AG09319 (cell line): ENCODE measurements around the gene SEMA3F.

Source experiments
- DNase-seq: peaks from one replicate; pipeline ENCODE4 v3.0.0-alpha.2; 2010; ENCODE audit warnings: low read depth; ENCODE audit errors: extremely low read depth
- CTCF ChIP-seq: IDR thresholded peaks from 2 replicates; pipeline ENCODE4 v1.5.1; 2011; ENCODE audit warnings: low read depth, mild to moderate bottlenecking, inconsistent platforms, low read length, moderate library complexity

SEMA3F gene

GRCh38 chr3:50217681-50218080, 62.6 kb downstream of the SEMA3F start:
- no peak for DNase-seq
- TF ChIP-seq CTCF, result no peak

DNA sequence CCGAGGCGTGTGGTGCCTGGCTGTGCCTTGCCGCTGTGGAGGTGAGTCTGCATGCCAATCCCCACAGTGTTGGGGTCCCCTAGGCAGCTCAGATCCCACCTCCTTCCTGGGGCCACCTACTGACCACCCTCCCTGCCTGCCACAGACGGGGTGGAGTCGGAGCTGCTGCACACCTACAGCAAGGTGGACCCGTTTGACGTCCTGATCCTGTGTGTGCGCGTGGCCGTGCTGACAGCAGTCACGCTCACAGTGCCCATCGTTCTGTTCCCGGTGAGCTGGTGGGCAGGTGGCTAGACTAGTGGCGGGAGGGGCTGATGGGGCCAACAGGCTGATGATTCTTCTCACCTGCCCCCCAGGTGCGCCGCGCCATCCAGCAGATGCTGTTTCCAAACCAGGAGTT, 63.3 kb downstream of the SEMA3F start:
- TF ChIP-seq CTCF, result no peak
- DNase-seq, result no peak

GRCh38 chr3:50219285-50219684, 64.2 kb downstream of the SEMA3F start:
- TF ChIP-seq CTCF, result no peak
- no peak for DNase-seq

- no peak for DNase-seq
- no peak for TF ChIP-seq CTCF
These were observed 65.0 kb downstream of the SEMA3F start for GRCh38 chr3:50220109-50220508.

GRCh38 chr3:50221051-50221410, 65.9 kb downstream of the SEMA3F start:
- no peak for TF ChIP-seq CTCF
- DNase-seq, result no peak

- no peak for TF ChIP-seq CTCF
- DNase-seq, result no peak
These were observed 66.5 kb downstream of the SEMA3F start for GRCh38 chr3:50221411-50222168.

DNA sequence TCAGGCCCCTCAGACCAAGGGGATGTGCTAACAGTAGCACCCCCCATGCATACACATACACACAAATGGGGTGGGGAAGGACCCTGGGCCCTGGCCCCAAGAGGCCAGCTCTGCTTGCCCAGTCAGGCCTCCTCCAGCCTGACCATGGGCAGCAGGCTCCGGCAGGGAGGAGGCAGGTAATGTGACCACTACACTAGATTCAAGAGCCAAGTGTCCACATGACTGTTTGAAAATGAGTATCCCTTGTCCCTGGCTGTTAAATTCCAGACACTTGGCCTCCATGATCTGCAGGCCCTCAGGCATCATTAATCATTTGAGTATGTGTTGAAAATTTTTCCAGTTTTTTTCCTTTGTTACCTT, 67.0 kb downstream of the SEMA3F start:
- no peak for DNase-seq
- no peak for TF ChIP-seq CTCF
